GM12872 (cell line): ENCODE results near the gene JAZF1.

Experiments used
- TF ChIP-seq, protein P1 (sequence below): IDR thresholded peaks from 3 replicates; pipeline ENCODE4 v1.5.1; 2011; ENCODE audit warnings: low read depth, mild to moderate bottlenecking, low read length, moderate library complexity; ENCODE audit not compliant: insufficient read depth

Gene JAZF1

DNA sequence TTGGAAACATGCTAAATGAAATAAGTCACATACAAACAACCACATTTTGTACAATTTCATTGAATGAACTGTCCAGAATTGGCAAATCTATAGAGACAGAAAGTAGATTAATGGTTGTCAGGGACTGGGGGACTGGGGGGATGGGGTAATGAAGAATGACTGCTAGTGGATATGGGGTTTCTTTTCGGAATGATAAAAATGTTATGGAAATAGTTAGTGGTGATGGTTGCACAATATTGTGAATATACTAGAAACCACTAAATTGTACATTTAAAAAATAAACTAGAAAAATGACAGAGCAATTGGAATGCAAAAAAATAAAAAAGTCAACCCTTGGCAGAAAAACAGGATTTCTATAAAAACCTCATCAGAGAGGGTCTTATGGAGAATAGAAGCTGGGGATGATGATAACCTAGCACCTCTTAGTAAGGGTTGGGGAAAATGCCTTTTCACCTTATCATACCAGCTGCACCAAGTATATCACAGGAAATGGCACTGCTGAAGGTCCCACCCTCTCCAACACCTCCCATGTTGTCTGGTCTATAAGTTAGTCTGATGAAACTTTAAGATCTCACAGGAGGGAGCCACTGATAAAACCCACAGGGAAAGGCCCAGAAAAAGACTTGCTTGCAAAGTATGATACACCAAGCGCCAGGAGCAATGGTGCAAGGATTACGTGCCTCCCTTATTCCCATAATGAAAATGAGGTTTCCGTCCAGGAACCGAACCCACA is 23.1 kb upstream of the JAZF1 start:
- TF ChIP-seq, protein P1, sequence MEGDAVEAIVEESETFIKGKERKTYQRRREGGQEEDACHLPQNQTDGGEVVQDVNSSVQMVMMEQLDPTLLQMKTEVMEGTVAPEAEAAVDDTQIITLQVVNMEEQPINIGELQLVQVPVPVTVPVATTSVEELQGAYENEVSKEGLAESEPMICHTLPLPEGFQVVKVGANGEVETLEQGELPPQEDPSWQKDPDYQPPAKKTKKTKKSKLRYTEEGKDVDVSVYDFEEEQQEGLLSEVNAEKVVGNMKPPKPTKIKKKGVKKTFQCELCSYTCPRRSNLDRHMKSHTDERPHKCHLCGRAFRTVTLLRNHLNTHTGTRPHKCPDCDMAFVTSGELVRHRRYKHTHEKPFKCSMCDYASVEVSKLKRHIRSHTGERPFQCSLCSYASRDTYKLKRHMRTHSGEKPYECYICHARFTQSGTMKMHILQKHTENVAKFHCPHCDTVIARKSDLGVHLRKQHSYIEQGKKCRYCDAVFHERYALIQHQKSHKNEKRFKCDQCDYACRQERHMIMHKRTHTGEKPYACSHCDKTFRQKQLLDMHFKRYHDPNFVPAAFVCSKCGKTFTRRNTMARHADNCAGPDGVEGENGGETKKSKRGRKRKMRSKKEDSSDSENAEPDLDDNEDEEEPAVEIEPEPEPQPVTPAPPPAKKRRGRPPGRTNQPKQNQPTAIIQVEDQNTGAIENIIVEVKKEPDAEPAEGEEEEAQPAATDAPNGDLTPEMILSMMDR: no peak

DNA sequence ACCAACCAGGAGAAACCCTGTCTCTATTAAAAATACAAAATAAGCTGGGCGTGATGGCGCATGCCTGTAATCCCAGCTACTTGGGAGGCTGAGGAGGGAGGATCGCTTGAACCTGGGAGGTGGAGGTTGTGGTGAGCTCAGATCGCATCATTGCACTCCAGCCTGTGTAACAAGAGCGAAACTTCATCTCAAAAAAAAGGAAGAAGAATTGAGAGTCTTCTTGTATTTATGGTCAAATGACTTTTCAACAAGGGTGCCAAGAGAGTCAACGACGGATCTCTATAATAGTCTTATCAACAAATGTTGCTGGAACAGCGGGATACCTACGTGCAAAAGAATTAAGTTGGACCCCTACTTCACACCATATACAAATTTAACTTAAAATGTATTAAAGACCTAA is 21.6 kb upstream of the JAZF1 start:
- TF ChIP-seq, protein P1: no peak

DNA sequence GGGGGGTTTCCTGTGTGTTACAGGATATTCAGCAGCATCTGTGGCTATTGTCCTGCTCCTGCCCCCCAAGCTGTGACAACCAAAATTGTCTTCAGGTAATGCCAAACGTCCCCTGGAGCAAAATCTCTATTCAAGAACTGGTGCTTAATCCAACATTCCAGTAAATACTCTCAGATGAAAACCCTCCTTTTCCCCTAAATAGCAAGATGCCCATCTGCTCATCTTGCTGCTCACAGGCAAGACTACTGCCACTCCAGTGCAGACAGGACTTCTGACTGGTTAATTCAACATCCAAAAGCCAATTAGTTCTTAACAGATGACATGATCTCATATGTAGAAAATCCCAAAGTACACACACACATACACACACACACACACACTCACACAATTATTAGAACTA is 20.5 kb upstream of the JAZF1 start:
- TF ChIP-seq, protein P1: no peak

DNA sequence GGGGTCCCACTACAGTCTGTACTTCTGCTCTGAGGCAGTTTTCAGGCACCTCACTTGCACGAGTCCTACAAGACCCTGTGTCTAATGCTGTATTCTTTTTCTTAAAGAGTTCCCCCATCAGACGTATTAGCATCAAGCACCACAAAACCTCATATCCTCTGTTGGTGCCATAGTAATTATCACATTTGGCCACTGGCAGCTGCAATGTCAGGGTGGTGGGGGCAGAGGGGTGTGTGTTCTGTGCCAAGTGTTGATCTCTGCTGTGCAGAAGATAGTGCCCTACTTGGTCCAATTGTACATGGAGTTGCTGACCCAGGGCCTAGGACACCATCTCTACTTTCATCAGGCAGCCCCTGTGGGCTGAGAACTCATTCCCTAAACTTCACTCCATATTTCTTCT is 20.0 kb upstream of the JAZF1 start:
- TF ChIP-seq, protein P1: no peak

DNA sequence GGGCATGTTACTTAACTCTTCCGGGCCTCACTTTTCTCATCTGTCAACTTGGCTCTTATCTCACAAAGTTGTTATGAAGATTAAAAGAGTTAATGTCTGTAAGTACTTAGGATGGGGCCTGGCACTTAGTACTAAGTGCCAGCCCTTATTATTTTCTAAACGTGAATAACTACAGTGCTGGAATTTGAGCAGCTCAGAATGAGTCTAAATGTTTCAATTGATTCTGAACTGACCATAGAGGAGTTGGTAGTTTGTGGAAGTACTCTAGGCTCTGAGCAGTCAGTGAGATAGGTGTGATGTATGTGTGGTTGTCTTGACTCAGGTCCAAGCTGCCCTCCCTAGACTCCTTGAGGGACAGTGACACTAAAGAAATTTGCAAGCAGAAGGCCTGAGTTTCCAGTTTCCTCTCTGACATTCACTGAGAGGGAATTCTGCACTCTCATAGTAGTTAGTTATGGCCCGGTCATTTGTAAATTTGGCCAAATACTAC is 18.5 kb upstream of the JAZF1 start:
- TF ChIP-seq, protein P1: no peak

DNA sequence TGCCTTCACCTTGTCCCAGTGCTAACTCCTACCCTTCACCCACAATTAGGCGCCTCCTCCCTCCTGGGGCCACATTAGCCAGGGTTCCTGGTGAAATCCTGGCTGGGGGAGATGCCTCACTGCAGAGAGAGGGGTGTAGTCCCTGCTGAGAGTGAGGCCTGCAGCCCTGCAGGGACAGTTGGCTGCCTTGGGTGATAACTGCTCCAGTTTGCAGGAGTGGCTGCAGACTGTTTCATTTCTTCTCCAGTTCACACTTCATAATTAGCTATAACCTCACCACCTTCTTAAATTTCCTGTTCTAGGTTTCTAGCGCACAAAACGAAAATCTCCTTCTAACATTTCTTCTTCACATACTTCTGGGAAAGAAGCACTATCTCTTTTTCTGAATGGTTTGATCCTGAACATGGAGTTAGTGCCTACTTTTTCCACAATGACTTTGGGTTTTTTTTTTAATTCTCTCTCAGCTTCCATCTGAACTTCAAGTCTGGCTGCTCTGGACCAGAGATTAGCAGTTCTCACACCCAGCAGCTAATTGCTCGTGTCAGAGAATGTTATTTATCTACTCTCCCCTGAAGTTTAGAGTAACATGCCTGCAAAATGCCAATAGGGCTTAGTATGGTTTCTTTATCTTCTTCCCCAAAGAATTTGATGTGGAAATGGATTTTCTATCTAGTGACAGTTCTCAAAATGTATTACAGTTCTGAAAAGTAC is 15.5 kb upstream of the JAZF1 start:
- TF ChIP-seq, protein P1: no peak

DNA sequence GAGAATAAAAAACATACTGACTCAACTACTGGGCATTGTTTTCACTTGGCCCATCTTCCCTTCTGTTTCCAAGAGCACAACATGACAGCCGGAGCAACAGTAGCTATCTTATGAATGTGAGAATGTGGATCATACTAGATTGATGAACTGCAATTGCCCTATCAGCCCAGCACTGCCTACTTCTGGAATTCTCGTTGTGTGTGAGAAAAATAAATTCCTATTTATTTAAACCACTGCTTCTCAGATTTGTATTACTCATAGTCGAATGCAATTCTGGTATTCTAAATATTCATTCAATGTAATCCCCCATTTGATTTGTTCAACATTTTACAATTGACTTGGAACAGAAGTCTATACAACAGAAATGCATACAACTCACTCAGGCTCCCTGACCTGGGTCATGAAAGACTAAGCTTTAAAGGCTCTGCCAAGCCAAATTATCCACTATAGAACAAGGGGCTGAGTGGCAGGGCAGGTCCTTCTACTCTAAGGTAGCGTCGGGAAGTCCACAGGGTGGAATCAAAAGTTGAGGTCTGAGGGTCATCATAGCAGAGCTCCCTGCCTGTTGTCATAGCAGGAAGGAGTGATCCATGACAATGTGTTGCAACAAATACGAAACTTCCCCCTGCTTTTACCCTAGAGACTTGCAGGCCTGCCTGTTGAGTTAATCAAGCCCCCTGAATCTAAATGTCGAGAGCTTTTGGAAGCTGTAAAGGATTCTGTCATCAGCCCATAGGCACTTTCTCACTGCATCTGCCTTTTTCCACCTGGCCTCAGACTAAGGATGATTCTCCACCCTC is 12.4 kb upstream of the JAZF1 start:
- TF ChIP-seq, protein P1: no peak
